Measurements from ENCODE around the gene TPM1.

GRCh38 chr15:63103416-63103815 lies 60.9 kb downstream of the TPM1 start:
- TF ChIP-seq CTCF (conservative IDR thresholded peaks at IDR 0.05) (no peak), EZH2 (IDR thresholded peaks at IDR 0.05; ENCODE audit: low read depth) (no peak)

Data from PC-9 (cell line).